ENCODE results near the gene ATP6V1G3.
A peak's percentile ranks its signal among the peaks of the same experiment; 100 is the strongest.
"Not testable (repeated sequence)": the region's sequence is repeated elsewhere in the genome, so short reads cannot be mapped to it uniquely, and the experiment has no call there.

Gene ATP6V1G3, protein sequence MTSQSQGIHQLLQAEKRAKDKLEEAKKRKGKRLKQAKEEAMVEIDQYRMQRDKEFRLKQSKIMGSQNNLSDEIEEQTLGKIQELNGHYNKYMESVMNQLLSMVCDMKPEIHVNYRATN

DNA sequence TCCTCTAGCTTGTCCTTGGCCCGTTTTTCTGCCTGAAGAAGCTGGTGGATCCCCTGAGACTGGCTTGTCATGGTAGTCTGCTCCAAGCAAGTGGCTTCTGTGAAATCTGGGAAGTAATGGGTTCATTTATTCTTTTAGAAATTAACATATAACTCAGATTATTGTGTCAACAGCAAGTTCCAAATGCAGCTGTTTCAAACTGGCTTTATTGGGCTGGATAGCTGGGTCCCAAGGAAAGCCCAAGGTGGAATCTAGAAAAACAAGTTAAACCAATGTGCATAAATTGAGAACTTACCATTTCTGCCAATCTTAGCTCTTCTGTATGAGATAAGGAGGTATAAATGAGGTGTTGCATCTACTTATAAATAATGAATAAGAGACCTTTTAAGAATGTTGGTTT lies at the start of gene ATP6V1G3:
TSS of gene ATP6V1G3 (minus strand) at position 101 of the 400 bp plus-strand sequence. CDS start at position 71, 30 bp downstream.
- no peak for DNase-seq

DNA sequence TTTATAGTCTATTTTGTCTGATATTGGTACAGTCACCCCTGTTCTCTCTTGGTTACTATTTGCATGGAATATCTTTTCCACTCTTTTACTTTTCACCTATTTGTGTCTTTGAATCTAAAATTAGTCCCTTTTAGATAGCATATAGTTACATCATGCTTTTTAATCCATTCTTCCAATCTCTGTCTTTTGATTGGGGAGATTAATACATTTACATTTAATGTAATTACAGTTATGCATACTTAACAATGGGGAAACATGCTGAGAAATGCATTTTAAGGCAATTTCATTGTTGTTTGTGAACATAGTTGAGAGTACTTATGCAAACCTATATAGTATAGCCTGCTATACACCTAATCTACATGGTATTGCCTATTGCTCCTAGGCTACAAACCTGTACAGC lies 48.4 kb upstream of the ATP6V1G3 start:
- DNase-seq = no peak

DNA sequence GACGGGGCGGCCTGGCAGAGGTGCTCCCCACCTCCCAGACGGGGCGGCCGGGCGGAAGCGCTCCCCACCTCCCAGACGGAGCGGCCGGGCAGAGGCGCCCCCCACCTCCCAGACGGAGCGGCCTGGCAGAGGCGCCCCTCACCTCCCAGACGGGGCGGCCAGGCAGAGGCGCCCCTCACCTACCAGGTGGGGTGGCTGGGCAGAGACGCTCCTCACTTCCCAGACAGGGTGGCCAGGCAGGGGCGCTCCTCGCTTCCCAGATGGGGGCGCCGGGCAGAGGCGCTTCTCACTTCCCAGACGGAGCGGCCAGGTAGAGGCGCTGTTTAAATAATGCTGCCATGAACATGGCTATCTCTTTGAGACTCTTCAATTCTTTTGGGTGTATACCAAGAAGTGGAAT lies 43.7 kb upstream of the ATP6V1G3 start:
- no peak for DNase-seq

DNA sequence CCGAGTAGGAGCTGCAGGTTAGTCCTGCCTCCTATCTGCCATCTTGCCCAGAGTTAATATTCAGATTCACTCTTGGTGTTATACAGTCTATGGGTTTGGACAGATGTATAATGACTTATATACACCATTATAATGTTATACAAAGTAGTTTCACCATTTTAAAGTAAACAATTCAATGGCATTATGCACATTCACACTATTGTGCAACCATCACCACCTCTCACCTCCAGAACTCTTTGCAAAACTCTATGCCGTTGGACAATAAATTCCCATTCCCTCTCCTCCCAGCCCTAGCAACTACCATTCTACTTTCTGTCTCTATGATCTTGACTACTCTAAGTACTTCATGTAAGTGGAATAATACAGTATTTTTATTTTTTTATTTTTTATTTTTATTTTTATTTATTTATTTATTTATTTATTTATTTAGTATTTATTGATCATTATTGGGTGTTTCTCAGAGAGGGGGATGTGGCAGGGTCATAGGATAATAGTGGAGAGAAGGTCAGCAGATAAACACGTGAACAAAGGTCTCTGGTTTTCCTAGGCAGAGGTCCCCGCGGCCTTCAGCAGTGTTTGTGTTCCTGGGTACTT lies 42.8 kb upstream of the ATP6V1G3 start:
- not testable (repeated sequence) for DNase-seq

DNA sequence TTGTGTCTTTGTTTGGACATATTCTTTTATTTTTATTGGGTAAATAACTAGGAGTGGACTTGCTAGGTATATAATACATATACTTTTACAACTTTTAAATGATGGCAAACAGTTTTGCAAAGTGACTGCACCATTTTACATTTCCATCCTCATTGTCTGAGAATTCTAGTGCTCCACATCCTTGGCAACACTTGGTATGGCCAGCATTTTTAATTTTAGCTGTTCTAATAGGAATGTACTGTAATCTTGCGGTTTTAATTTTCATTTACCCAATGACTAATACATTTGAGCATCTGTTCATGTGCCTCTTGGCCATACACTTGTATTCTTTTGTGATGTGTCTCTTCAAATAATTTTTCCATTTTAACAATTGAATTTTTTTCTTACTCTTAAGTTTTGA lies 37.0 kb upstream of the ATP6V1G3 start:
- DNase-seq = no peak

DNA sequence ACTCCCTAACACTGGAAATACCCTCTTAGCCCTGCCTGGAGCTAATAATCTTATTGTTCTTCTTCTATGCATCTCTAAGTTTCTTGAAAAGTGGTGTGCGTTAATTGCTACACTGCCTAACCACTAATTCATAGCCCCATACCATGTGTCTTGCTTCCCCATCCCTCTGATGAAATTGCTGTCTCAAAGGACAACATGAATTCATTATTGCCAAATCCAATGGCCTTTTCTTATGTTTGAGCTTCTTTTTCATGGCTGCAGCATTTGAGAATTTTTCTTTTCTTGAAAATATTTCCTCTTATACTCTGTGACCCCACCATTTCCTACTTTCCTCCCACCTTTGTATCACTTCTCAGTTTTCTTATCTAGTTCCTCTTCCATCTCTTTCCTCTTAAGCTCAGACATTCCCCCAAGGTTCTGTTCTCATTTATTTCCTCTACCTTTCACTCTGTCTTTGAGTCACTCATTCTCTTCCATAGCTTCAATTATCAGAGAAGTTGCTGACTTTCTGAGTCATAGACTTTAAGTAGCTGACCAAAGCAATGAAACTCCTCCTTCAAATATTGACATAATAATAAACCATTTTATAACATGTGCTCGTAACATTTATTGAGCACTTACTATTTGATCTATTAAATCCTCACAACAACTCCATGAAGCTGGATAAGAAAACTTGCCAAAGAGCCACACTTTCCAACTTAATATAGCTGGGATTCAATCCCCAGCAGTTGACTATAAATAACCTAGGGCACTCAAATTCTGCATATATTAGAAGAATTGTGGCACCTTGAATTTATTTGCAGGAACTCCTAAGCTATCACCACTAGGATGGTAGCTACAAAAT lies 35.5 kb upstream of the ATP6V1G3 start:
- peak; percentile 17 to 20 for DNase-seq

DNA sequence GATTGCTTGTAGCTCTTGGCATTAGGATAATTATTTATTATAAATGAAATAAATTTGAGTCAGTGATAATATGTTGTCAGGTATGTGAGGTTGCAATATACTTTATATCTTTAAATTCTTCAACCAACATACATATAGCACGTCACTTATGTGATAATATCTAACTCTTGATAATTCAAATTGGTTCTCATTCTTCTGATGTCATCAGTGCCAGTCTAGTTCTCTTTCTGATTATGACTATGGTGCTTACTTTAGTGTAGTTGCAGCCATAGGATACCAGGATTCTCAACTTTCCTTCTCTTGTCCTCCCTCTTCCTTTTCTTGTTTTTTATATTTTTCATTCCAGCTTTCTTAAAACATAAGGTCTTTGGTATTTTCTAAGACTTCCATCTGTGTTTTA lies 34.8 kb upstream of the ATP6V1G3 start:
- DNase-seq = no peak

DNA sequence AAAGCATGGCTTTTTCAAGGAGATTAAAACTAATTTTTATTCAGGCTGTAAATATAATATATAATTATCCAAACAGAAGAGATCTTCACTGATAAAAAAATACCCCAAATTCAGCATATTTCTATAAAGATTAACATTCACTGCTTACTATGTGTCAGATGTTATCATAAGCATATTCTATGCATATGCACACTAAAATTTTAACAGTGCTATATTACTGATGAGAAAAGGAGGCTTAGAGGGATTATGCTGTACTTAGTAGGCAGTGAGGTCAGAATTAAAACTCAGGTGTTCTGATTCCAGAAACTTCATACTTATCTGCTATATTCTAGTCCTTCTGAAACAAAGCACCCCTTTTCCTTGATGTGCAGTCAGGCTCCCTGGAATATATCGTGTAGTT lies 33.8 kb upstream of the ATP6V1G3 start:
- no peak for DNase-seq

DNA sequence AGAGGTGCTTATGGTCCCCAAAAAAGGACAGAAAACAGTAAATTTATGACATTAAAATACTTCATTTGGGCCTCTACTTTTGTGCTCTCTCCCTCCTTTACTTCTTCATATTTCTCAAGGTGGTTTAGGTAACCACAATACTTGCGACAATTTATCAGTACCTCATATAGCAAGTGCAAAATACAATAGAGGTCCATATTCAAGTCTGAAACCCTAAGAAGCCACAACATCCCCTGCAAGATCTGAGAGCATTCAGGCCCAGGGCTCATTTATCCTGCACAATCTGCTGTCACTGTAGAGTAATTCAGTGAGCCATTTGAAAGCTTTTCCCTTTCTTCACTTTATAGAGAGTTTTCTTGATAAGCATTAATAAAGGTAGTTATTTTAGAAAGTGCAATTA lies 24.2 kb upstream of the ATP6V1G3 start:
- no peak for DNase-seq

DNA sequence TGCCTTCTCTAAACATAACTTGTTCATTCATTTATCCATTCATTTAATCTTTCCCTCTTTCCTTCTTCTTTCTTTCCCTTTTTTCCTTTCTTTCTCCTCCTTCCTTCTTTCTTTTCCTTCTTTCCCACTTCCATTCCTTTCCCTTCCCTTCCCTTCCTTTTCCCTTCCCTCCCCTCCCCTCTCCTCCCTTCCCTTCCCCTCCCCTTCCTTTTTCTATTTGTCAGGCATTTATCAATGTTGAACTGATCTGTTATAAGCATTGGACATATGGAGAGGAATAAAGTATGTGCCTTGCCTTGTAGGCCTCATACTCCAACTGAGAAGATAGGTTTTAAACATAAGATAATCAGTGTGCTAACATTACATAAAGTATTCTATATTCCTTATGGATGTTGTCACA lies 23.7 kb upstream of the ATP6V1G3 start:
- no peak for DNase-seq

DNA sequence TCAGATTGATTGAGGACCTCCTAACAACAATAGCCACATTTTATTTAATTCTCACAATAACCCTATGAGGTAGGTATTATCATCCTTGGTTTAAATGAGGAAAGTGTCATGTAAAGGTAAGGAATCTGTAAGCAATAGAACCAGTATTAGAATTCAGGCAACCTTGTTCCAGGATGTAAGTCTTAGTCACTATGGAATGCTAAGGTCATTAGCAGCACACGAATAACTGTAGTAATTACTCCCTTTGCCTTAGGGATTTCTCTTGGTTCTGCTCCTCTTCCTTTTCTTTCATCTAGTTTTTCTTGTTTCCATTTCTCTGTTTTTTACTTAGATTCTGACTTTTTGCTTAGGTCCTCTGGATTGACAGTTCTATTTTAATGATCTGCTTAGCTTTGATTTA lies 23.1 kb upstream of the ATP6V1G3 start:
- no peak for DNase-seq

DNA sequence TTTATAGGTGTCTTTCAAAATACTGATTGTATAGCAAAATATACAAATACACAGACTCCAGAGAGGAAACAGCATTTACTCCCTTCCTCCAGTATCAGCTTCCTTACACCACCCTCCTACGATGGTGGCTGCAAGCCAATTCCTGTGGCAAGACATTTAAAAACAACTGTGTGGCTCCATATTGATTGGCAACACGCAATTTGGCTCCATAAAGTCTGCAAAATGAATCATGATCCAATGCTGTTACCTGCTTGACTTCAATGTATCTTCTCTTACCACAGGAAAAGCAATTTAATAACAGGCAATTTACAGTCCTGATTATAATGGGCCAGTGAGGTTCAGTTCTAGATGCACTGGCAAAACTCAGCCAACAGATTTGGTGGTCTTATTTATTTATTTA lies 19.7 kb upstream of the ATP6V1G3 start:
- peak; percentile 13 to 30 for DNase-seq

DNA sequence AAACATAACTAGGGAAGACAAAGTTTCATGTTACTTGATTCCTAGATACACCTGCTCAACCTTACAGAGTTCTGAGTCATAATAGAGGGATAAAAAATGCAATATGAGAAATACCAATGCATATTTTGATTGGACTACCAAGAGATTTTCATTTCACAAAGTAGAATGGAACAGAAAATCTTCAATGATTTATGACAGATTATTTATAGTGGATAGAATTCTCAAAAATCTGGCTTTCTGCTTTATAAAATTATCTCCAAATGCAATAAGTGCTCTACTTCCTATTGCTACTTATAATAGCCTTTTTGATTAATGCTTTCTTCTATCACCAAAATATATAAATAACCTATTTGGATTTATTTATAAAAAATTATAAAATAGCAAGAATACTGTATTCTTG lies 18.9 kb upstream of the ATP6V1G3 start:
- no peak for DNase-seq

DNA sequence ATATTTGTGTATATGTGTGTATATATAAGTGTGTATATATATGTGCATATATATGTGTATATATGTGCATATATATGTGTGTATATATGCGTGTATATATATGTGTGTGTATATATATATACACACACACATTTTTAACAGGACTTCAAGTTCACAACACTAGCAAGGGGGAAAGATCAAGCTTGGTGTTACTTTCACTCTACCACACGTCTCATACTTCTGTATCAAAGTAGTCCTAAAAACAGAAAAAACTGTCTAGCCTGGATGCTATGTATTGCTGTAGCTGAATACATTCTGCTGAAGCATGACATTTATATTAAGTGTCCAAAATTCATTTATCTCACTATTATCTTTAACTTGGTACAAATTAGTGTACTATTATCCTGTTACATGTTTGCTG lies 17.9 kb upstream of the ATP6V1G3 start:
- no peak for DNase-seq

DNA sequence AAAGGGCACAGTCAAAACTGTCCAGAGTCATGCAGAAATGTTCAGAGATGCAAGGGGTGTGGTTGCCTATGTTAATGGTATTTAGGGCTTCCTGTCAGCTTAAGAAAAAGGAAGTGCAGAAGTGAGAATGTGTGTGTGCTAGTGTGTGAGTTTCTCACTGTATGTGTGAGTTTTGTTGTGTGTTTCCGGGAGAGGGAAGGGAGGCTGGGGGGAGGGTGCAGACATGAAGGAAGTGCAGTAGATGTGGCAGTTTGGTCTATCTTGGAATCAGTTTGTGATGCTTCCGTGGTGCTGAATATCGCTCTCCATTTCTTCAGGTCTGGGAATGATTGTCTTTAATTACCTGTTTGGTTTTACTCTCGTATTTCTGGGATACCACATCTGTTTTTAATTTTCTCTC lies 16.5 kb upstream of the ATP6V1G3 start:
- DNase-seq = peak; percentile 98 to 100

DNA sequence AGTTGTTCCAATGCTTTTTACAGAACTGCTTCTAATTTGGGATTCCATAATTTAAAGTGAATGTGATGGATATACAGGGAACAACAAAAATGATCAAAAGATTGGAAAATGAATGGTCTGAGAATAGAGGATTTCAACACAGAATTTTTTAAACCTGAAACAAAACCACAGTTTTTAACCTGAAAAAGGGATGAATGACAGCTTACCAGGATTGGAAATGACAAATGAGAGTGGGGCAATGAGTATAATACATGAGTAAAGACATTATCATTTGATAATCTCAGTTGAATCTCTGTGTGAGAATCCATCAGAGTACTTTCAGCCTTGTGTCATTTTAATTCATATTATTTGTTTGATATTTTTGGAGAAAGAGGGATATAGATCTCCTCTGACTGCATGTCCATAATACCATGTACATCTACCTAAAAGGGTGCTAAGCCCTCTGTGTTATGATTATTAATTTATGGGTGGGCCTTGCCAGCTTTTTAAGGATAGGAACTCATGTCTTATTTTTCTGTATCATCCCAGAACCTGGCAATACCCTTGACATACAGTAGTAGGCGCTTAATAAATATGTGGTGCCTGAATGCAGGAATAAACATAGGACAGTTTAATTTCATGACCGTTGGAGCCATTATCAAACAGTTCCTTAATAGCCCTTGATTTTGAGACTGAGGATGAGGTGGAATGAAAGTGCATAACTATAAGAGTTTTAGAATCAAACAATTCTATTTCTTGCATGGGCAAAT lies 12.4 kb upstream of the ATP6V1G3 start:
- DNase-seq = no peak

DNA sequence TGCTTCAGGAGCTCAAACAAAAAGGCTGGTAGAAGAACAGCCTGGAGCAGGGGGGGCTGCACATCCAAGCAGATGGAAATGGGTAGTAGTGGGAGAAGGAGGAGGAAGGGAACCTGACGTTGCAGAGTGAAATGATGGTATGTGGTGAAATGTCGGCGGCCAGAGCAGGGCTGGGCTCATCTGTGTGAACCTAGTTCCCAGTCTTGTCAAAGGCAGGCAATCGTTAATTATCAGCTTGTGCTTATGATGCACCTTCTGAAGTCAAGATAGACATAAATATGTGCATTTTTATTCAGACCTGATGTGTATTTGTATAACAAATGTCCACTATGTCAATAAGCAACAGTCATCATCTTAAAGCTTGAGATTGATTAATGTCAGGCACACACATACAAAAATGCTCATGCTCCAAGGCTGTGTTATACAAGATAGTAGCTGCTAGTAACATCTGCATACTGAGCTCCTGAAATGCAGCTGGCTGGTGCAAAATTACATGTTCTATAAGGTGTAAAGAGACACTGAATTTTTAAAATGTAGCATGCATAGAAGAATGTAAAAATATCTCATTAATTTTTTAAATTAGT lies 10.6 kb upstream of the ATP6V1G3 start:
- DNase-seq = no peak

DNA sequence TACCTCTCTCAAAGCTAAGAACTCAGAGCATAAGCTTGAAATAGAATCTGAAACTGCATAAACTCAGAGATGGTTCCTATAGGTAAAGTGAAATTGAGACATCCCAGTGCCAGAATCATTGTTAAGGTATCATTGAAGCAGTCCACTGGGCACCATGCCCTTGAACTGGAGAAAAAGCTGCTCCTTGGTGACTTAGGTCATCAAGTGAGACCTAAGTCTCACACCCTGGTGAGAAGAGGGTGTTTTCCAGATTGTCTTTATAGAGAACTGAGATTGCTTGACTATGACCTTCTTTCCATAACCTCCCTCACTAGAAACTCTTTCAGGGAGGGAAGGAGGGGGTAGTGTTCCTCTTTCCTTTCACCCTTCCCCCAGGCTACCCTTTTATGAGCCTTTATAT lies 9.4 kb upstream of the ATP6V1G3 start:
- DNase-seq = no peak

DNA sequence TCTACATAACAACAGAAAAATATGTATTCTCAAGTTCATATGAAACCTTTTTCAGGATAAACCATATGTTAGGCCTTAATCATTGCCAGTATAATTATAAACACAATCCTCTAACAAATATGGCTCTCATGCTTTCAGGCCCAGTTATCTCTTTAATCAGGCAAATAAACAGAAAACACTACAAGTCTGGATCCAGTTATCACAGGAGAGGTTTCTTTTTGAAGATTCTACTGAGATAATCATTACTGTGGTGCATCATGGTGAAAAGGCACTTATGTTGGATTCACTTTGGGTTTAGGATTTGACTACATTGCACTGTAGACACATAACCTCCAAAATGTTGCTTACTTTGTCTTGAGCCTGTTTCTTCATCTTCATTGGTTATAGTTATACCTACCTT lies 8.4 kb upstream of the ATP6V1G3 start:
- DNase-seq = no peak

DNA sequence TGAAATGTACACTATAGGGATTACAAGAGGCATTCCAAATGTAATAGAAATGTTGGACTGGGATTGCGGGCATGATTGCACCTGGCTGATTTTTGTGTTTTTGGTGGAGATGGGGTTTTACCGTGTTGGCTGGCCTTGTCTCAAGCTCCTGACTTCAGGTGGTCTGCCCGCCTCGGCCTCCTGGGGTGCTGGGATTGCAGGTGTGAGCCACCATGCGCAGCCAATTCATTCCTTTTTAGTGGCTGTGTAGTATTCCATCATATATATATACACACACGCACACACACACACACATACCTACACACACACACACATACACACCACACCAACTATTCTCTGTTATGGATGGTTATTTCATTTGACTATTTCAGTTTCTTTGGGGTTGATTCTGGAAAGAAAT lies 4.7 kb upstream of the ATP6V1G3 start:
- no peak for DNase-seq

DNA sequence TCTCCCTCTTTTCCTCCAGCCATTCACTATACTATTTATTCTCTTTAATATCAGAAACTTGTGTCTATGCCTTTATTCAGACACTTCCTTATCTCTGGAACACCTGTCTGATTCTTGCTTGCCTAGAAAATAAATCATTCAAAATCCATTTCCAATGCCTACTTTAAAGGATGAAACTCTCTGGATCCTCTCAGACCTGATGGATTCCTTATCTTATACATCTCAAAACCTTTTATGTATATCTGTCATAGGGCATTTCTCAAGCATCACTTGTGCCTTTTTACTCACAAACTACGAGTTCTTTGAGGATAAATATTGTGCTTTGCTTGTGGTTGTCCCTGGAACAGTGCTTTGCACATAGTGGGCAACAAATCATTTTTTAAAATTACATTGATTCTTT lies 3.8 kb upstream of the ATP6V1G3 start:
- no peak for DNase-seq

DNA sequence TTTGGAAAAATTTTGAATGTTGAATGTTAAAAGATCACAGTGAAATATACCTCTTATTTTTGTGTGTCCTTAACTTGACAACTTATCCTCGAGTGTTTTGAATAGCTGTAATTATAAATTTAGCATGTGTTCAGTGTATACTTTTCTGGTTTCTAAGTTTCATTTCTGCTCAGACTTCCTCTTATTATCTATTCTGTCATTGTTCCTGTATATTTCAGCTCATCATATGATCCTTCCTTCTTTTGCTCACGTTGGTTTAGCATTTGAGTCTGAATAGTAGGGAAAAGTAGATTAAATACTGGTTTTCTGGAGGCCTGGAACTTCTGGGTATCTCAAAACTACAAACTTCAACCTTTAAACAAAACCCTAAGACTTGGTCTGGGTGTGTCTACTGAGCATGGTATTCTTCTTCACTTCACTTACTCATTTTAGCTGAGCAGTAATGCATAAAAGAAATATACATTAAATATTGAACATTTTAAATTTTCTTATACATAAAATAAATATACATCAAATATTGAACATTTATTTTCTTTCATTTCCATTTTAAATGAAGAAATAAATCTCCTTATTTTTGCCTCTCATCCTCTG lies 3.3 kb upstream of the ATP6V1G3 start:
- DNase-seq = peak in 1 of 2 experiments; percentile 35

DNA sequence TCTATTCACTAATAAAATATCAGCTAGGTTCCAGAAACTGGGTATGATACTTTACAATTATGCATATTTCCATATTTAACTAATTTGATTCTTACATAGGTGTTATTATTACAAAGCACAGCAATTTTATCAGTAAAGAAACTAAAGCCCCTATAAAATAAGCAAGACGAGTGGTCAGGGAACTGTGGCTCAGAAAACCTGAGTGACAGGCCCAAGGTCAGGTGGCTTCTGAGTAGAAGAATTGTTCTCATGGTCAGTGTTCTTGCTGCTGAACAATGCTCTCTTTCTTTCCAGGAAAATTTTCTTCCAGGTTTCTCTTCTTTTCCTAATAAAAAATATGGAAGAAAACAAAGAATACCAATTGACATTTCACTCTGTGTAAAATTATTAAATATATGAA lies 2.2 kb upstream of the ATP6V1G3 start:
- DNase-seq = no peak
